HUES64 (cell line): ENCODE results near the gene CDCA5.

Experiments
- H3K27ac ChIP-seq: 2 replicates; pipeline ENCODE4 v1.7.0; 2013; ENCODE audit warnings: low read depth, low read length, inconsistent platforms
- H3K27me3 ChIP-seq: 2 replicates; pipeline ENCODE4 v1.6.1; 2013; ENCODE audit warnings: mild to moderate bottlenecking, low read length; ENCODE audit not compliant: insufficient read depth
- H3K36me3 ChIP-seq: 2 replicates; pipeline ENCODE4 v1.6.1; 2013; ENCODE audit warnings: mild to moderate bottlenecking, low read length; ENCODE audit not compliant: insufficient read depth
- H3K4me1 ChIP-seq: 2 replicates; pipeline ENCODE4 v1.6.1; 2013; ENCODE audit warnings: mild to moderate bottlenecking, low read length, moderate library complexity; ENCODE audit not compliant: insufficient read depth
- H3K4me3 ChIP-seq: 2 replicates; pipeline ENCODE4 v1.5.1; 2013; ENCODE audit warnings: mild to moderate bottlenecking, low read length, moderate library complexity
- H3K9ac ChIP-seq: 2 replicates; pipeline ENCODE4 v1.6.1; 2013; ENCODE audit warnings: mild to moderate bottlenecking, low read depth, low read length
- H3K9me3 ChIP-seq: 2 replicates; pipeline ENCODE4 v1.6.1; 2013; ENCODE audit warnings: low read depth, low read length; ENCODE audit not compliant: insufficient read depth
- WGBS: fragments of 150-250, 120-280 bp; methylation state at CpG from one replicate; pipeline ENCODE4 v1.1.7; 2013; ENCODE audit warnings: missing lambda C conversion rate; 5-methylcytosine and 5-hydroxymethylcytosine counted together

CDCA5 gene

DNA sequence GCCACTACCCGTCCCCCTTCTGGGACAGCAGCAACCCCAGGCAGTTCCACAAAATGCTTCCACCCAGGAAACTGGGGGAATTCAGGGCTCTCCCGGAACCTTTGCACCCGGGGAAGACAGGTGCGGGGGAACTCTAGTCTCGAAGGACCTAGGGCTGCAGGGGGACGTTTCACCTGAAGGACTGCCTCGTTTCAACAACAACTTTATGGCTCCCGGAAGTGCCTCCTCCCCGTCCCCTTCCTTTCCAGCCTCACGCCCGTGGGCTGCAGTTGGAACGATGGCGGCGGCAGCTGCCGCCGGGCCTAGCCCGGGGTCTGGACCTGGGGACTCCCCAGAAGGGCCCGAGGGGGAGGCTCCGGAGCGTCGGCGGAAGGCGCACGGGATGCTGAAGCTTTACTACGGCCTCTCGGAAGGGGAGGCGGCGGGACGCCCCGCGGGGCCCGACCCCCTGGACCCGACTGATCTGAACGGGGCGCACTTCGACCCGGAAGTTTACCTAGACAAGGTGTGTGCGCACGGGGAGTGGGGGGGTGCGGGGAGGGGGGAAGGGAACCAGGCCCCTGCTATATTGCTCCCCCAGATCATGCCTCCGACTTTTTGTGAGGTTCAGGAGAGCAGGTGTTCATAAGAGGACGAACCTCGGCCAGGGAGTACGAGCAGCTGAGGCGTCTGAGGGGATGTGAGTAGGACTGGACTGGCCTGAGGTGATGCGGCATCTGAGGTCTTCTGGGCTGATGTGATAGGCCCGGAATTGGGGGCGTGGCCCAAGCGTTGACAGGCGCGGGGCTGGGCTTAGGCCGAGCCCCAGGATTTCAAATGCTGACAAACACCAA, 12.3 kb upstream of the CDCA5 start, which contains the start of gene VPS51:
TSS of gene VPS51 (plus strand) at position 241 of the 833 bp plus-strand sequence. CDS start at position 278, 37 bp downstream.
- H3K4me3 ChIP-seq, result peak within 1 kb of the TSS; percentile 93
- WGBS, result 1% methylated on average over 52 of the region's 52 CpGs
- H3K9me3 ChIP-seq, result no peaks in the 10 kb centered on the region
- peak within 1 kb of the TSS; percentile 88 for H3K9ac ChIP-seq
- no peaks in the 10 kb centered on the region for H3K27me3 ChIP-seq
- peak within 1 kb of the TSS; percentile 79 for H3K27ac ChIP-seq
- peaks cover 3% of the 10 kb centered on the region; the same call in 1 of the 2 replicates for H3K4me1 ChIP-seq
- peaks cover 13% of the 10 kb centered on the region for H3K36me3 ChIP-seq

GRCh38 chr11:65095427-65095826, 11.6 kb upstream of the CDCA5 start:
- Histone ChIP-seq H3K4me1 (peaks cover 3% of the 10 kb centered on the region; the same call in 1 of the 2 replicates), H3K27me3 (no peaks in the 10 kb centered on the region), H3K4me3 (peak overlapping the region; percentile 93), H3K9me3 (no peaks in the 10 kb centered on the region), H3K27ac (peak overlapping the region; percentile 37; the same call in 1 of the 2 replicates), H3K9ac (peak overlapping the region; percentile 88; the same call in 1 of the 2 replicates), H3K36me3 (peaks cover 13% of the 10 kb centered on the region)
- WGBS, result 91% methylated on average over 22 of the region's 22 CpGs

GRCh38 chr11:65090628-65091027, 6.8 kb upstream of the CDCA5 start:
- WGBS, result over 99% methylated on average over 4 of the region's 4 CpGs
- H3K4me3 ChIP-seq, result no peak overlapping the region
- H3K36me3 ChIP-seq, result peaks cover 30% of the 10 kb centered on the region
- no peaks in the 10 kb centered on the region for H3K4me1 ChIP-seq
- H3K27ac ChIP-seq, result no peak overlapping the region
- no peak overlapping the region for H3K9ac ChIP-seq
- H3K9me3 ChIP-seq, result no peaks in the 10 kb centered on the region
- no peaks in the 10 kb centered on the region for H3K27me3 ChIP-seq

GRCh38 chr11:65089621-65090020, 5.8 kb upstream of the CDCA5 start:
- Histone ChIP-seq H3K36me3 (peaks cover 36% of the 10 kb centered on the region), H3K27ac (no peak overlapping the region), H3K9ac (no peak overlapping the region), H3K4me3 (no peak overlapping the region), H3K4me1 (no peaks in the 10 kb centered on the region), H3K27me3 (no peaks in the 10 kb centered on the region), H3K9me3 (no peaks in the 10 kb centered on the region)
- WGBS, result 98% methylated on average over 4 of the region's 4 CpGs

- Histone ChIP-seq H3K9me3 (no peaks in the 10 kb centered on the region), H3K9ac (no peak overlapping the region), H3K36me3 (peaks cover 37% of the 10 kb centered on the region), H3K27ac (no peak overlapping the region), H3K4me3 (no peak overlapping the region), H3K4me1 (peaks cover 3% of the 10 kb centered on the region; the same call in 1 of the 2 replicates), H3K27me3 (no peaks in the 10 kb centered on the region)
- WGBS, result 96% methylated on average over 14 of the region's 15 CpGs
Observed at GRCh38 chr11:65087827-65088226, 4.0 kb upstream of the CDCA5 start.

DNA sequence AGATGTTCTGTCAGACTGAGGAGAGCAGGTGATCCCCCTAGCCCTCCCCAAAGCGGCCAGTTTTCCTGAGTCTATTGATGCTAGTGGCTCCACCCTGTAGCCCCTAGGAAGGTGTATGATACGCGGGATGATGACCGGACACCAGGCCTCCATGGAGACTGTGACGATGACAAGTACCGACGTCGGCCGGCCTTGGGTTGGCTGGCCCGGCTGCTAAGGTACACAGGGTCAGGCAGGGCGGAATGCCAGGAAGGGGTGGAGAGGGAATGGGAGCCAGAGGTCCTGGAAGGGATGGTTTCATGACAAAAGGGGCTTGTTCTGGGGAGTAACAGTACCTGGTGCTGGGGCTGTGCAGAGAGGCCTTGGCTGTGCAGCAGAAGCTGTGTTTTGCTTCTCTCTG, 3.4 kb upstream of the CDCA5 start:
- no peak overlapping the region for H3K27ac ChIP-seq
- no peaks in the 10 kb centered on the region for H3K9me3 ChIP-seq
- H3K4me3 ChIP-seq, result no peak overlapping the region
- H3K27me3 ChIP-seq, result no peaks in the 10 kb centered on the region
- peaks cover 41% of the 10 kb centered on the region for H3K36me3 ChIP-seq
- 96% methylated on average over 11 of the region's 11 CpGs for WGBS
- H3K9ac ChIP-seq, result no peak overlapping the region
- peaks cover 6% of the 10 kb centered on the region; the same call in 1 of the 2 replicates for H3K4me1 ChIP-seq

DNA sequence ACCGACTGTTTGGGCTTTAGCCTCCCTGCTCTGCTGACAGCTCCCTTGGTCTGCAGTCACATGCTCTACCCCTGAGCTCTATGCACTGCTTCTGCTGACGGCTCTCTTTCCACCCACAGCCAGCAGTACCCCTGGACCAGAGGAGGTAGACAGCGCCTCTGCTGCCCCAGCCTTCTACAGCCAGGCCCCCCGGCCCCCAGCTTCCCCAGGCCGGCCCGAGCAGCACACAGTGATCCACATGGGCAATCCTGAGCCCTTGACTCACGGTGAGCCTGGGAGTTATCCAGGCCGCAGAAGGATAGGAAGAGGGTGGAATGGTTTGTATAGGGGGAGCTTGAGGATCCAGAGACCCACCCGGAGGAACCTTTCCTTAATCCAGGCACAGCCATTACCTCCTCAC, 3.0 kb upstream of the CDCA5 start:
- Histone ChIP-seq H3K27me3 (no peaks in the 10 kb centered on the region), H3K4me1 (peaks cover 6% of the 10 kb centered on the region; the same call in 1 of the 2 replicates), H3K4me3 (no peak overlapping the region), H3K9ac (no peak overlapping the region), H3K27ac (no peak overlapping the region), H3K9me3 (no peaks in the 10 kb centered on the region), H3K36me3 (peaks cover 45% of the 10 kb centered on the region)
- WGBS, result 92% methylated on average over 8 of the region's 9 CpGs

GRCh38 chr11:65085446-65085845, 1.6 kb upstream of the CDCA5 start:
- H3K4me3 ChIP-seq, result peak overlapping the region; percentile 91
- peaks cover 57% of the 10 kb centered on the region for H3K36me3 ChIP-seq
- WGBS, result 94% methylated on average over 4 of the region's 4 CpGs
- no peak overlapping the region for H3K9ac ChIP-seq
- H3K27ac ChIP-seq, result no peak overlapping the region
- H3K4me1 ChIP-seq, result peaks cover 6% of the 10 kb centered on the region; the same call in 1 of the 2 replicates
- H3K27me3 ChIP-seq, result no peaks in the 10 kb centered on the region
- no peaks in the 10 kb centered on the region for H3K9me3 ChIP-seq

DNA sequence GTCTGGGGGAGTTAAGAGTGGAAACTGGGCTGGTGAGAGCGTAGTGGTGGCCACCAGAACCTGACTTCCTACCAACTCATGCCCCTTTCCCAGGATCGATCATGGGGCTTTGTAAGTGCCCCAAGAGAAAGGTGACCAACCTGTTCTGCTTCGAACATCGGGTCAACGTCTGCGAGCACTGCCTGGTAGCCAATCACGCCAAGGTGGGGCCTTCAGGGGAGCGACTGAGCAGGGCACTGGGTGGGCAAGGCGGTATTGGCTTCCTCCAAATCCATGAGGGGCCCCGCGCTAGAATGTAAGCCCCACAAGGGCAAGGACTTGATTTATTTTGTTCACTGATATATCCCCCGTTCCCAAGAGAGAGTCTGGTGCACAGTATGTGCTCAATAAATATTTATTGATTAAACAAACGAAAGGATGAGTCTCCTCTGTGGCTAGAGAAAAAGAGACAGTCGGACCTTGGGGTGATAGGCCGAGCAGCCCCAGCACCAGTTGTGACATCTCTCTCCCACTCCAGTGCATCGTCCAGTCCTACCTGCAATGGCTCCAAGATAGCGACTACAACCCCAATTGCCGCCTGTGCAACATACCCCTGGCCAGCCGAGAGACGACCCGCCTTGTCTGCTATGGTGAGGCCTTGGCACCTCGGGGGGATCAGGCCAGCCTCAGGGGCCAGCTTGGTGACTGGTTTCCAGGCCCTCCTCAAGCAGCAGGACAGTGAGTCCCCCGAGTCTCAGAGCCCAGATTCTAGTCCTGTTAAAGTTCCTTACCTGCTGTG, 947 bp upstream of the CDCA5 start:
- 56% methylated on average over 23 of the region's 23 CpGs for WGBS
- H3K4me3 ChIP-seq, result peak overlapping the region; percentile 91
- peak overlapping the region; percentile 97 for H3K9ac ChIP-seq
- peaks cover 63% of the 10 kb centered on the region for H3K36me3 ChIP-seq
- H3K9me3 ChIP-seq, result no peaks in the 10 kb centered on the region
- H3K27ac ChIP-seq, result peak overlapping the region; percentile 97
- peaks cover 6% of the 10 kb centered on the region; the same call in 1 of the 2 replicates for H3K4me1 ChIP-seq
- H3K27me3 ChIP-seq, result no peaks in the 10 kb centered on the region

DNA sequence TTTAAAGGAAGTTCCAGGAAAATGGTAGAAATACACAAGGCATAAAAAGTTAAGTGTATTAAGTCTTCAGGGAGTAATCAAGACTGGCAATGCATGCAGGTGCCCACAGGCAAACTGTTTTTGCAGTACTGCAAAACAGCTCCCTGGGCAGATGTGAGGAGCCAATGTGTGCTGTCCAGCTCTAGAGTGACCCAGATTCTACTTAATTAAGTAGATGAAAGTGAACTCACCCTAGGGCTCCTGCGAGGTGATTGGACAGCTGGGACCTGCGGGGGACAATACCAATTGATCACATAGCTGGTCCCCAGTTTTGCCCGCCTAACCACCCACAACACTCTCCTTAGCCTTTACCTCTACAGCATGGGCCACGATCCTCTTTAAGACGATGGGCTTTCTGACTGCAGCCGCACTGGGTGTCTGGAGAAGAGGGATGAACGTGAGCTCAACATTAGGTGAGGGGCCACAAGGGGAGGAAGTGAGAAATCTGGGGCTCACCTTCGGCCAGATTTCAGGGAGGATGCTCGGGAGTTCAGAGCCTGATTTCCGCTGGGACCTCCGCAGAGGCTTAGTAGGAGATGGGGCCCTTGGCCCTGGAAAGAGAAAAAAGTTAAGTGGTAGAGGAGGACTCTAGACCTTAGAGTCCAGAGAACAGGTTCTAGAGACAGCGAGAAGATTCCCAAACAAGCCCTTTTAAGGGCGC, 556 bp downstream of the CDCA5 start:
- Histone ChIP-seq H3K4me3 (peak overlapping the region; percentile 91), H3K9me3 (no peaks in the 10 kb centered on the region), H3K27me3 (no peaks in the 10 kb centered on the region), H3K4me1 (peaks cover 6% of the 10 kb centered on the region; the same call in 1 of the 2 replicates), H3K27ac (peak overlapping the region; percentile 97), H3K9ac (peak overlapping the region; percentile 97), H3K36me3 (peaks cover 72% of the 10 kb centered on the region)
- WGBS, result 4% methylated on average over 13 of the region's 13 CpGs
